Measurements from ENCODE around the gene DDX59. TPM values are rescaled to one million over a fixed set of nuclear protein-coding genes. Genes with fewer than 3 reads are reported as not detected.

DDX59 gene
- total and polyA plus RNA-seq, 4 donors: 17.3 to 32.0 (median 25.2) TPM

- H3K9ac ChIP-seq (ENCODE audit: insufficient read depth in 1 of 2, low read length in 2 of 2): no peak overlapping the region
- H3K4me3 ChIP-seq: no peak overlapping the region
- no peaks in the 10 kb centered on the region for H3K9me3 ChIP-seq (ENCODE audit: control insufficient read depth in 4 of 4, insufficient read depth in 3 of 4, low read length in 3 of 4)
- no peaks in the 10 kb centered on the region for H3K4me1 ChIP-seq (ENCODE audit: control insufficient read depth in 5 of 5, insufficient read depth in 5 of 5, low read length in 5 of 5)
- no peak overlapping the region for H3K27ac ChIP-seq (ENCODE audit: low read depth in 1 of 2, low read length in 1 of 2)
- DNase-seq (no peak), ATAC-seq (ENCODE audit: insufficient read depth, low FRiP score) (no peak)
- no peak for TF ChIP-seq CTCF (IDR thresholded peaks at IDR 0.05; ENCODE audit: control extremely low read depth, extremely low read depth)
- H3K27me3 ChIP-seq (ENCODE audit: control insufficient read depth in 3 of 3, insufficient read depth in 3 of 3, low read length in 2 of 3): no peaks in the 10 kb centered on the region
- no peaks in the 10 kb centered on the region for H3K36me3 ChIP-seq (ENCODE audit: control insufficient read depth in 4 of 4, insufficient read depth in 4 of 4, low read length in 4 of 4)
- 93 to 98% methylated on average over 1 of the region's 1 CpG for WGBS, 2 donors
Observed at GRCh38 chr1:200692316-200692715, 22.6 kb upstream of the DDX59 start.

GRCh38 chr1:200686620-200687019, 16.9 kb upstream of the DDX59 start:
- no peak overlapping the region for H3K9ac ChIP-seq (ENCODE audit: insufficient read depth in 1 of 2, low read length in 2 of 2)
- no peaks in the 10 kb centered on the region for H3K4me1 ChIP-seq (ENCODE audit: control insufficient read depth in 5 of 5, insufficient read depth in 5 of 5, low read length in 5 of 5)
- ATAC-seq (ENCODE audit: insufficient read depth, low FRiP score) (no peak), DNase-seq (no peak)
- no peak overlapping the region for H3K27ac ChIP-seq (ENCODE audit: low read depth in 1 of 2, low read length in 1 of 2)
- no peaks in the 10 kb centered on the region for H3K27me3 ChIP-seq (ENCODE audit: control insufficient read depth in 3 of 3, insufficient read depth in 3 of 3, low read length in 2 of 3)
- H3K9me3 ChIP-seq (ENCODE audit: control insufficient read depth in 4 of 4, insufficient read depth in 3 of 4, low read length in 3 of 4): no peaks in the 10 kb centered on the region
- no peak overlapping the region for H3K4me3 ChIP-seq
- 26 to 51% methylated on average over 2 of the region's 2 CpGs for WGBS, 2 donors
- no peak for TF ChIP-seq CTCF (IDR thresholded peaks at IDR 0.05; ENCODE audit: control extremely low read depth, extremely low read depth)
- no peaks in the 10 kb centered on the region for H3K36me3 ChIP-seq (ENCODE audit: control insufficient read depth in 4 of 4, insufficient read depth in 4 of 4, low read length in 4 of 4)

GRCh38 chr1:200684015-200684414, 14.3 kb upstream of the DDX59 start:
- no peak for ATAC-seq (ENCODE audit: insufficient read depth, low FRiP score)
- H3K9ac ChIP-seq (ENCODE audit: insufficient read depth in 1 of 2, low read length in 2 of 2): no peak overlapping the region

More at GRCh38 chr1:200684015-200684414, 14.3 kb upstream of the DDX59 start:
- WGBS, 2 donors: 53 to 83% methylated on average over 4 of the region's 4 CpGs
- H3K4me3 ChIP-seq: no peak overlapping the region
- H3K36me3 ChIP-seq (ENCODE audit: control insufficient read depth in 4 of 4, insufficient read depth in 4 of 4, low read length in 4 of 4): no peaks in the 10 kb centered on the region
- no peaks in the 10 kb centered on the region for H3K4me1 ChIP-seq (ENCODE audit: control insufficient read depth in 5 of 5, insufficient read depth in 5 of 5, low read length in 5 of 5)
- TF ChIP-seq CTCF (IDR thresholded peaks at IDR 0.05; ENCODE audit: control extremely low read depth, extremely low read depth): no peak
- DNase-seq: no peak
- no peak overlapping the region for H3K27ac ChIP-seq (ENCODE audit: low read depth in 1 of 2, low read length in 1 of 2)
- no peaks in the 10 kb centered on the region for H3K27me3 ChIP-seq (ENCODE audit: control insufficient read depth in 3 of 3, insufficient read depth in 3 of 3, low read length in 2 of 3)
- H3K9me3 ChIP-seq (ENCODE audit: control insufficient read depth in 4 of 4, insufficient read depth in 3 of 4, low read length in 3 of 4): no peaks in the 10 kb centered on the region

Data from lung (tissue), 12 donors.